SK-N-SH (cell line): ENCODE data around the gene RIC3.
A peak's percentile ranks its signal among the peaks of the same experiment; 100 is the strongest.

Source experiments
- CTCF ChIP-seq: fragments of 200-600 bp; sonication (generic); IDR thresholded peaks from 2 replicates; pipeline ENCODE4 v1.6.1; 2017; ENCODE audit warnings: antibody characterized with exemption, mild to moderate bottlenecking, moderate library complexity
- ELF1 ChIP-seq: IDR thresholded peaks from 2 replicates; pipeline ENCODE4 v1.4.0; 2012
- EP300 ChIP-seq, 2 experiments: IDR thresholded peaks; 2 replicates each; pipeline versions ENCODE4 v1.4.0 to v1.6.1; 2012; ENCODE audit warnings: borderline replicate concordance in 1 of 2, low read depth in 1 of 2, low read length in 1 of 2
- MXI1 ChIP-seq: IDR thresholded peaks from 2 replicates; pipeline ENCODE4 v1.6.1; 2012; ENCODE audit warnings: mild to moderate bottlenecking, low read depth, low read length, improper control_type of control experiment
- RXRA ChIP-seq: IDR thresholded peaks from 2 replicates; pipeline ENCODE4 v1.4.0; 2012; ENCODE audit warnings: low read depth, mild to moderate bottlenecking, borderline replicate concordance
- SMC3 ChIP-seq: IDR thresholded peaks from 2 replicates; pipeline ENCODE4 v1.6.1; 2012; ENCODE audit warnings: low read depth, low read length, improper control_type of control experiment
- TAF1 ChIP-seq: IDR thresholded peaks from 2 replicates; pipeline ENCODE4 v1.6.1; 2012; ENCODE audit warnings: low read depth, mild to moderate bottlenecking, low read length, moderate library complexity, borderline replicate concordance
- TCF12 ChIP-seq: IDR thresholded peaks from 2 replicates; pipeline ENCODE4 v1.4.0; 2012

- TF ChIP-seq TCF12 (no peak), CTCF (no peak), ELF1 (no peak), RXRA (no peak), EP300 (IDR thresholded peaks at IDR 0.05; ENCODE audit: borderline replicate concordance in 1 of 2, low read depth in 1 of 2, low read length in 1 of 2) (no peak), TAF1 (no peak), MXI1 (0 out of 2 replicates have a peak, but pooled peaks have one; percentile 14), SMC3 (no peak)
Observed at GRCh38 chr11:8067567-8067928, 101.3 kb downstream of the RIC3 start.
